ENCODE measurements around the gene FAM89A. TPM values are rescaled to one million over a fixed set of nuclear protein-coding genes. Genes with fewer than 3 reads are reported as not detected.

Gene FAM89A
- polyA plus RNA-seq, 1 donor (not counting 4 experiments of a cell fraction or from before 2014, with no cell fraction given): 32.3 TPM

GRCh38 chr1:231059566-231060193 lies 19.6 kb upstream of the FAM89A start:
- H3K27ac ChIP-seq (ENCODE audit: control insufficient read depth, insufficient read depth, low read length): no peak overlapping the region
- H3K4me2 ChIP-seq (ENCODE audit: control insufficient read depth, extremely low read depth, insufficient read depth, low read depth, low read length): peak overlapping the region; percentile 29
- no peak for DNase-seq (ENCODE audit: low read depth, low spot score)
- dilution Hi-C loops (cut with MboI; ENCODE audit: extremely low pct_ligation_motif_present, low sequenced_read_pairs): no loop called here
- H3K79me2 ChIP-seq (ENCODE audit: control insufficient read depth, insufficient read depth, low read length): no peaks in the 10 kb centered on the region
- H3K36me3 ChIP-seq (ENCODE audit: control insufficient read depth in 2 of 2, extremely low read depth in 1 of 2, insufficient read depth in 2 of 2, low read length in 2 of 2): no peaks in the 10 kb centered on the region
- FAIRE-seq: no peak
- peaks cover 5% of the 10 kb centered on the region for H3K4me1 ChIP-seq (ENCODE audit: control insufficient read depth, extremely low read depth, insufficient read depth, low read length)
- H3K27me3 ChIP-seq (ENCODE audit: control insufficient read depth, extremely low read depth, insufficient read depth, low read length): no peaks in the 10 kb centered on the region
- no peak overlapping the region for H3K4me3 ChIP-seq (ENCODE audit: control insufficient read depth in 2 of 3, extremely low read depth in 1 of 3, insufficient read depth in 2 of 3, low read depth in 1 of 3, low read length in 3 of 3)
- no peak overlapping the region for H2AFZ ChIP-seq (ENCODE audit: control insufficient read depth, low read length)
- no peak overlapping the region for H3K9ac ChIP-seq (ENCODE audit: control insufficient read depth, extremely low read depth, insufficient read depth, low read length)
- TF ChIP-seq CTCF (optimal IDR thresholded peaks at IDR 0.05 in 1 of 3, IDR thresholded peaks at IDR 0.05 in 1 of 3, conservative IDR thresholded peaks at IDR 0.05 in 1 of 3; ENCODE audit: extremely low read depth in 1 of 3, insufficient read depth in 2 of 3, low read length in 3 of 3) (no peak), EZH2 (IDR thresholded peaks at IDR 0.05; ENCODE audit: low read length) (no peak)
- H4K20me1 ChIP-seq (ENCODE audit: control insufficient read depth, extremely low read depth, insufficient read depth, low read length): no peaks in the 10 kb centered on the region
- H3K9me3 ChIP-seq (ENCODE audit: control insufficient read depth, low read depth, low read length): no peaks in the 10 kb centered on the region
- H3K9me1 ChIP-seq (ENCODE audit: control insufficient read depth, extremely low read depth, insufficient read depth, low read length): no peaks in the 10 kb centered on the region

- Histone ChIP-seq H3K4me2 (ENCODE audit: control insufficient read depth, extremely low read depth, insufficient read depth, low read depth, low read length) (no peak overlapping the region), H3K27ac (ENCODE audit: control insufficient read depth, insufficient read depth, low read length) (no peak overlapping the region), H3K4me1 (ENCODE audit: control insufficient read depth, extremely low read depth, insufficient read depth, low read length) (peaks cover 5% of the 10 kb centered on the region), H2AFZ (ENCODE audit: control insufficient read depth, low read length) (no peak overlapping the region), H3K9me3 (ENCODE audit: control insufficient read depth, low read depth, low read length) (no peaks in the 10 kb centered on the region), H3K4me3 (ENCODE audit: control insufficient read depth in 2 of 3, extremely low read depth in 1 of 3, insufficient read depth in 2 of 3, low read depth in 1 of 3, low read length in 3 of 3) (no peak overlapping the region), H3K9ac (ENCODE audit: control insufficient read depth, extremely low read depth, insufficient read depth, low read length) (no peak overlapping the region), H3K9me1 (ENCODE audit: control insufficient read depth, extremely low read depth, insufficient read depth, low read length) (no peaks in the 10 kb centered on the region), H3K36me3 (ENCODE audit: control insufficient read depth in 2 of 2, extremely low read depth in 1 of 2, insufficient read depth in 2 of 2, low read length in 2 of 2) (no peaks in the 10 kb centered on the region), H3K27me3 (ENCODE audit: control insufficient read depth, extremely low read depth, insufficient read depth, low read length) (no peaks in the 10 kb centered on the region), H3K79me2 (ENCODE audit: control insufficient read depth, insufficient read depth, low read length) (no peaks in the 10 kb centered on the region), H4K20me1 (ENCODE audit: control insufficient read depth, extremely low read depth, insufficient read depth, low read length) (no peaks in the 10 kb centered on the region)
- FAIRE-seq: no peak
- TF ChIP-seq CTCF (optimal IDR thresholded peaks at IDR 0.05 in 1 of 3, IDR thresholded peaks at IDR 0.05 in 1 of 3, conservative IDR thresholded peaks at IDR 0.05 in 1 of 3; ENCODE audit: extremely low read depth in 1 of 3, insufficient read depth in 2 of 3, low read length in 3 of 3) (no peak), EZH2 (IDR thresholded peaks at IDR 0.05; ENCODE audit: low read length) (no peak)
- DNase-seq (ENCODE audit: low read depth, low spot score): no peak
- dilution Hi-C loops (cut with MboI; ENCODE audit: extremely low pct_ligation_motif_present, low sequenced_read_pairs): no loop called here
Observed at GRCh38 chr1:231058416-231059109, 18.5 kb upstream of the FAM89A start.

Measured in keratinocyte (primary cell).